GM12872 (cell line): ENCODE results near the gene SHISA2.

Experiments
- CTCF ChIP-seq: IDR thresholded peaks from 3 replicates; pipeline ENCODE4 v1.5.1; 2011; ENCODE audit warnings: low read depth, mild to moderate bottlenecking, low read length, moderate library complexity; ENCODE audit not compliant: insufficient read depth

The SHISA2 gene

GRCh38 chr13:26041444-26041843 lies 10.4 kb downstream of the SHISA2 start:
- TF ChIP-seq CTCF, result no peak

GRCh38 chr13:26038931-26039475 lies 12.8 kb downstream of the SHISA2 start:
- TF ChIP-seq CTCF, result no peak

GRCh38 chr13:26037302-26037701 lies 14.5 kb downstream of the SHISA2 start:
- peak; percentile 67 for TF ChIP-seq CTCF

- TF ChIP-seq CTCF, result no peak
These were observed 15.4 kb downstream of the SHISA2 start for GRCh38 chr13:26036383-26036782.

GRCh38 chr13:26034018-26034417 lies 17.8 kb downstream of the SHISA2 start:
- TF ChIP-seq CTCF, result no peak

GRCh38 chr13:26030331-26030730 lies 21.5 kb downstream of the SHISA2 start:
- no peak for TF ChIP-seq CTCF

GRCh38 chr13:26029581-26030136 lies 22.2 kb downstream of the SHISA2 start:
- TF ChIP-seq CTCF, result no peak
